Measurements from ENCODE around the gene WDFY3. TPM values are rescaled to one million over a fixed set of nuclear protein-coding genes. Genes with fewer than 3 reads are reported as not detected.

The WDFY3 gene
- total and polyA plus RNA-seq, 2 donors (not counting 1 experiment from before 2014, with no cell fraction given), result 0.05 to 0.36 TPM

DNA sequence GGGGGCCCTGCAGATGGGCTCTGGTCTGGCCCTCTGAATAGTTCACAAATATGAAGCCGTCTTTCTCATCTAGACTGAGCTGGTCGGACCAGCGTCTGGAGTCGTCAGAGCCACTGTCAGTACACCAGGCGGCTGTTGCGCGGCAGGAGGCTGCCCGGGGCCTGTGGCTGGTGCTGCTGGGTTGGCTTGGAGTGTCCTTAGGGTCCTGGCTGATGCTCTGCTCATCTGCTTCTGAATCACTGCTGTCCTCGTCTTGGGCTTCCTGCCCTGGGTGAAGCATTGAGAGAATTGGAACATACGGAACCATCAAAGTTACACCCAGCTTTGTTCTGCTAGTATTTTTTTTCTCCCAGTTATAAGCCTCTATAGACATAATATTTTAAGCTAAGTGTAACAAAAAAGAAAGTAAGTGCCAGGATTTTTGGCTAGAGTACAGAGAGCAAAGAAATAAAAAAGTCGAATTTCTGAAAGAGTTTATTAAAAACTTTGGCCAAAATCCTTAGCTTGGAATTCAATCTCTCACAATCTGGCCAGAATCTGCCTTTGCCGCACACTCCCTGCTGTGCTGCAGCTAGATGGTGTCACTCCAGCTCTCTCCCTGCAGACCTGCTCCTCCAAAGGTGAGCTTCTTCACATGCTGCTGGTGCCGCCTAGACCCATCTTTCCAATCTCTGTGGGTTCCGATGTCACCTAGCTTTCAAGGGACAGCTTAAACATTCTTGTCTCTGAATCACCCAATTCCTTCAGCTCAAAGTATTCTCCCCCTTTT, 287.3 kb downstream of the WDFY3 start:
- Histone ChIP-seq H3K9ac (ENCODE audit: low read length) (no peak overlapping the region), H3K4me3 (ENCODE audit: control extremely low read depth in 1 of 5, extremely low read depth in 1 of 5, insufficient read depth in 1 of 5, low read depth in 2 of 5, low read length in 4 of 5) (no peak overlapping the region), H3K27ac (ENCODE audit: low read length in 2 of 2) (no peak overlapping the region), H3K27me3 (replicated peaks in 1 of 4; ENCODE audit: control extremely low read depth in 1 of 4, control insufficient read depth in 3 of 4, insufficient read depth in 4 of 4, low read length in 3 of 4) (no peaks in the 10 kb centered on the region), H4K20me1 (ENCODE audit: control insufficient read depth, insufficient read depth, low read length, poor library complexity, severe bottlenecking) (no peaks in the 10 kb centered on the region), H3K4me1 (ENCODE audit: control insufficient read depth in 2 of 2, insufficient read depth in 2 of 2, low read length in 2 of 2) (no peaks in the 10 kb centered on the region), H3K79me2 (ENCODE audit: control insufficient read depth, insufficient read depth, low read length) (no peaks in the 10 kb centered on the region), H2AFZ (ENCODE audit: insufficient read depth, low read depth, low read length, poor library complexity, severe bottlenecking) (no peak overlapping the region), H3K4me2 (replicated peaks; ENCODE audit: low read depth, low read length, poor library complexity, severe bottlenecking) (no peak overlapping the region), H3K36me3 (replicated peaks in 1 of 2; ENCODE audit: control extremely low read depth in 1 of 2, control insufficient read depth in 1 of 2, extremely low read depth in 1 of 2, insufficient read depth in 2 of 2, low read length in 1 of 2) (no peaks in the 10 kb centered on the region), H3K9me3 (ENCODE audit: control extremely low read depth in 1 of 3, control insufficient read depth in 2 of 3, insufficient read depth in 1 of 3, low read length in 2 of 3) (no peaks in the 10 kb centered on the region)
- TF ChIP-seq EZH2 (IDR thresholded peaks at IDR 0.05; ENCODE audit: borderline replicate concordance, insufficient read depth, low read depth, low read length, poor library complexity, severe bottlenecking), result no peak
- TF ChIP-seq, protein P1, sequence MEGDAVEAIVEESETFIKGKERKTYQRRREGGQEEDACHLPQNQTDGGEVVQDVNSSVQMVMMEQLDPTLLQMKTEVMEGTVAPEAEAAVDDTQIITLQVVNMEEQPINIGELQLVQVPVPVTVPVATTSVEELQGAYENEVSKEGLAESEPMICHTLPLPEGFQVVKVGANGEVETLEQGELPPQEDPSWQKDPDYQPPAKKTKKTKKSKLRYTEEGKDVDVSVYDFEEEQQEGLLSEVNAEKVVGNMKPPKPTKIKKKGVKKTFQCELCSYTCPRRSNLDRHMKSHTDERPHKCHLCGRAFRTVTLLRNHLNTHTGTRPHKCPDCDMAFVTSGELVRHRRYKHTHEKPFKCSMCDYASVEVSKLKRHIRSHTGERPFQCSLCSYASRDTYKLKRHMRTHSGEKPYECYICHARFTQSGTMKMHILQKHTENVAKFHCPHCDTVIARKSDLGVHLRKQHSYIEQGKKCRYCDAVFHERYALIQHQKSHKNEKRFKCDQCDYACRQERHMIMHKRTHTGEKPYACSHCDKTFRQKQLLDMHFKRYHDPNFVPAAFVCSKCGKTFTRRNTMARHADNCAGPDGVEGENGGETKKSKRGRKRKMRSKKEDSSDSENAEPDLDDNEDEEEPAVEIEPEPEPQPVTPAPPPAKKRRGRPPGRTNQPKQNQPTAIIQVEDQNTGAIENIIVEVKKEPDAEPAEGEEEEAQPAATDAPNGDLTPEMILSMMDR (IDR thresholded peaks at IDR 0.05), result no peak
- Mint-ChIP-seq H3K9me3 (ENCODE audit: insufficient read depth) (no peaks in the 10 kb centered on the region), H3K4me1 (no peaks in the 10 kb centered on the region), H3K27ac (no peak overlapping the region), H3K27me3 (no peaks in the 10 kb centered on the region), H3K4me3 (no peak overlapping the region)
- ChIA-PET POLR2A (no interaction called here), CTCF (interaction anchor here (0.7 kb wide), 1 partner anchor 324 kb away, joined by 3 read pairs; no protein-coding TSS in a partner anchor)
- DNase-seq (no peak), ATAC-seq (ENCODE audit: low read depth) (no peak)
- intact Hi-C loops (cut with micrococcal nuclease), result no loop called here
- WGBS (ENCODE audit: insufficient coverage), result 91% methylated on average over 11 of the region's 14 CpGs

- Histone ChIP-seq H2AFZ (ENCODE audit: insufficient read depth, low read depth, low read length, poor library complexity, severe bottlenecking) (no peak overlapping the region), H3K4me3 (ENCODE audit: control extremely low read depth in 1 of 5, extremely low read depth in 1 of 5, insufficient read depth in 1 of 5, low read depth in 2 of 5, low read length in 4 of 5) (no peak overlapping the region), H3K36me3 (replicated peaks in 1 of 2; ENCODE audit: control extremely low read depth in 1 of 2, control insufficient read depth in 1 of 2, extremely low read depth in 1 of 2, insufficient read depth in 2 of 2, low read length in 1 of 2) (no peaks in the 10 kb centered on the region), H3K9ac (ENCODE audit: low read length) (no peak overlapping the region), H3K4me2 (replicated peaks; ENCODE audit: low read depth, low read length, poor library complexity, severe bottlenecking) (no peak overlapping the region), H3K9me3 (ENCODE audit: control extremely low read depth in 1 of 3, control insufficient read depth in 2 of 3, insufficient read depth in 1 of 3, low read length in 2 of 3) (no peaks in the 10 kb centered on the region), H4K20me1 (ENCODE audit: control insufficient read depth, insufficient read depth, low read length, poor library complexity, severe bottlenecking) (no peaks in the 10 kb centered on the region), H3K27me3 (replicated peaks in 1 of 4; ENCODE audit: control extremely low read depth in 1 of 4, control insufficient read depth in 3 of 4, insufficient read depth in 4 of 4, low read length in 3 of 4) (no peaks in the 10 kb centered on the region), H3K79me2 (ENCODE audit: control insufficient read depth, insufficient read depth, low read length) (no peaks in the 10 kb centered on the region), H3K4me1 (ENCODE audit: control insufficient read depth in 2 of 2, insufficient read depth in 2 of 2, low read length in 2 of 2) (no peaks in the 10 kb centered on the region), H3K27ac (ENCODE audit: low read length in 2 of 2) (no peak overlapping the region)
- Mint-ChIP-seq H3K9me3 (ENCODE audit: insufficient read depth) (no peaks in the 10 kb centered on the region), H3K27me3 (no peaks in the 10 kb centered on the region), H3K4me1 (no peaks in the 10 kb centered on the region), H3K4me3 (no peak overlapping the region), H3K27ac (no peak overlapping the region)
- DNase-seq (no peak), ATAC-seq (ENCODE audit: low read depth) (no peak)
- TF ChIP-seq EZH2 (IDR thresholded peaks at IDR 0.05; ENCODE audit: borderline replicate concordance, insufficient read depth, low read depth, low read length, poor library complexity, severe bottlenecking), result no peak
- TF ChIP-seq, protein P1 (IDR thresholded peaks at IDR 0.05), result no peak
- CTCF ChIA-PET, result no interaction called here
- POLR2A ChIA-PET, result no interaction called here
- intact Hi-C loops (cut with micrococcal nuclease), result no loop called here
- 97% methylated on average over 5 of the region's 5 CpGs for WGBS (ENCODE audit: insufficient coverage)
Observed at GRCh38 chr4:84677995-84678394, 288.5 kb downstream of the WDFY3 start.

Data from B cell (primary cell).